Activated CD4-positive, alpha-beta memory T cell treated with anti-CD3 and anti-CD28 coated beads for 36 hours (primary cell): ENCODE measurements around the gene MSRB1. TPM values are rescaled to one million over a fixed set of nuclear protein-coding genes. Genes with fewer than 3 reads are reported as not detected.
"Not testable (repeated sequence)": the region's sequence is repeated elsewhere in the genome, so short reads cannot be mapped to it uniquely, and the experiment has no call there.

Source experiments
- CTCF ChIA-PET: fragments of 350-600 bp; sonication (Branson Sonifier 250); formaldehyde crosslinking; loops from one replicate; lab custom pipeline; 2021; ENCODE audit warnings: antibody characterized with exemption, inconsistent platforms; lab: Charles Lee
- POLR2A ChIA-PET: fragments of 350-600 bp; sonication (Branson Sonifier 250); formaldehyde crosslinking; loops from one replicate; lab custom pipeline; 2021; ENCODE audit warnings: antibody characterized with exemption; lab: Charles Lee
- DNase-seq: peaks from one replicate; pipeline ENCODE4 v3.0.0-alpha.2; 2020
- H3K27ac Mint-ChIP-seq: one replicate; pipeline ENCODE4 v1.8.0; 2021; ENCODE audit warnings: mixed read lengths
- H3K27me3 Mint-ChIP-seq: one replicate; pipeline ENCODE4 v1.8.0; 2021; ENCODE audit warnings: mixed read lengths
- H3K36me3 Mint-ChIP-seq: one replicate; pipeline ENCODE4 v1.8.0; 2021; ENCODE audit warnings: mixed read lengths
- H3K4me1 Mint-ChIP-seq: one replicate; pipeline ENCODE4 v1.8.0; 2021; ENCODE audit warnings: low read depth, mixed read lengths
- H3K4me3 Mint-ChIP-seq: one replicate; pipeline ENCODE4 v1.8.0; 2021; ENCODE audit warnings: mild to moderate bottlenecking, mixed read lengths
- H3K9me3 Mint-ChIP-seq: one replicate; pipeline ENCODE4 v1.8.0; 2021; ENCODE audit warnings: mixed read lengths
- intact Hi-C: fragments of 100-400 bp; cut with micrococcal nuclease; formaldehyde crosslinking; loops from one replicate; pipeline ENCODE4 v1.15.1; 2023
- total RNA-seq, 2 experiments: library from RNA; stranded (reverse); gene quantifications; one replicate each; pipeline ENCODE4 v1.2.3, GENCODE V29; 2021

MSRB1 gene
- total RNA-seq, 2 experiments from 2014 or later, result 20.7 to 23.6 TPM

GRCh38 chr16:1958715-1959268 lies 15.8 kb upstream of the MSRB1 start:
- Mint-ChIP-seq H3K9me3 (no peaks in the 10 kb centered on the region), H3K4me1 (peaks cover 39% of the 10 kb centered on the region), H3K27ac (peak overlapping the region; percentile 86), H3K4me3 (peak overlapping the region; percentile 96), H3K27me3 (peaks cover 1% of the 10 kb centered on the region), H3K36me3 (peaks cover 33% of the 10 kb centered on the region)
- ChIA-PET POLR2A (interaction anchor here (3.2 kb wide), 1 partner anchor 196 kb away, joined by 10 read pairs; the partner anchor contains the start of gene TRAF7), CTCF (interaction anchor here (1.4 kb wide), 1 partner anchor 15 kb away, joined by 6 read pairs; the partner anchor contains the start of gene MSRB1)
- DNase-seq, result no peak
- intact Hi-C loops, result loop anchor here (1.0 kb wide), 2 partner anchors 15 to 34 kb away; partner anchors contain the start of gene MSRB1

- Mint-ChIP-seq H3K4me1 (peaks cover 34% of the 10 kb centered on the region), H3K36me3 (peaks cover 26% of the 10 kb centered on the region)
- H3K4me3 Mint-ChIP-seq, CTCF ChIA-PET, H3K27ac Mint-ChIP-seq, intact Hi-C loops, DNase-seq, H3K27me3 Mint-ChIP-seq, H3K9me3 Mint-ChIP-seq: not testable (repeated sequence)
- POLR2A ChIA-PET, result interaction anchor here (0.7 kb wide), 1 partner anchor 176 kb away, joined by 3 read pairs; the partner anchor contains the start of genes NUBP2 and SPSB3
Observed at GRCh38 chr16:1958143-1958491, 15.1 kb upstream of the MSRB1 start.

- H3K27me3 Mint-ChIP-seq, DNase-seq, H3K27ac Mint-ChIP-seq, H3K4me3 Mint-ChIP-seq, H3K9me3 Mint-ChIP-seq, CTCF ChIA-PET, intact Hi-C loops: not testable (repeated sequence)
- H3K36me3 Mint-ChIP-seq, result peaks cover 21% of the 10 kb centered on the region
- POLR2A ChIA-PET, result interaction anchor here (0.7 to 0.8 kb wide), 2 partner anchors 11 to 175 kb away, joined by 3 to 4 read pairs; partner anchors contain the start of genes NUBP2 and SPSB3
- H3K4me1 Mint-ChIP-seq, result peaks cover 29% of the 10 kb centered on the region
Observed at GRCh38 chr16:1957434-1958142, 14.6 kb upstream of the MSRB1 start.

GRCh38 chr16:1953734-1954133 lies 10.7 kb upstream of the MSRB1 start:
- Mint-ChIP-seq H3K4me3 (no peak overlapping the region), H3K27ac (no peak overlapping the region), H3K36me3 (no peaks in the 10 kb centered on the region), H3K9me3 (no peaks in the 10 kb centered on the region), H3K4me1 (peaks cover 3% of the 10 kb centered on the region), H3K27me3 (peaks cover 1% of the 10 kb centered on the region)
- intact Hi-C loops, result no loop called here
- POLR2A ChIA-PET, result interaction anchor here (3.6 kb wide), 1 partner anchor 11 kb away, joined by 12 read pairs; the partner anchor contains the start of gene RPS2
- no peak for DNase-seq
- CTCF ChIA-PET, result no interaction called here

GRCh38 chr16:1950559-1950958 lies 7.6 kb upstream of the MSRB1 start:
- POLR2A ChIA-PET, result interaction anchor here (3.6 kb wide), 1 partner anchor 14 kb away, joined by 12 read pairs; the partner anchor contains the start of gene RPS2
- no peak overlapping the region for H3K27ac Mint-ChIP-seq
- intact Hi-C loops, result no loop called here
- H3K27me3 Mint-ChIP-seq, result no peaks in the 10 kb centered on the region
- DNase-seq, result no peak
- no peak overlapping the region for H3K4me3 Mint-ChIP-seq
- no peaks in the 10 kb centered on the region for H3K9me3 Mint-ChIP-seq
- CTCF ChIA-PET, result no interaction called here
- peaks cover 3% of the 10 kb centered on the region for H3K4me1 Mint-ChIP-seq
- no peaks in the 10 kb centered on the region for H3K36me3 Mint-ChIP-seq

GRCh38 chr16:1950047-1950446 lies 7.0 kb upstream of the MSRB1 start:
- H3K4me3 Mint-ChIP-seq, result no peak overlapping the region
- no peak overlapping the region for H3K27ac Mint-ChIP-seq
- H3K36me3 Mint-ChIP-seq, result no peaks in the 10 kb centered on the region
- intact Hi-C loops, result no loop called here
- ChIA-PET CTCF (no interaction called here), POLR2A (interaction anchor here (3.6 kb wide), 1 partner anchor 15 kb away, joined by 12 read pairs; the partner anchor contains the start of gene RPS2)
- H3K9me3 Mint-ChIP-seq, result no peaks in the 10 kb centered on the region
- peaks cover 3% of the 10 kb centered on the region for H3K4me1 Mint-ChIP-seq
- DNase-seq, result no peak
- no peaks in the 10 kb centered on the region for H3K27me3 Mint-ChIP-seq

GRCh38 chr16:1949507-1949906 lies 6.5 kb upstream of the MSRB1 start:
- H3K27ac Mint-ChIP-seq, result no peak overlapping the region
- intact Hi-C loops, result no loop called here
- peaks cover 6% of the 10 kb centered on the region for H3K4me1 Mint-ChIP-seq
- H3K27me3 Mint-ChIP-seq, result no peaks in the 10 kb centered on the region
- H3K9me3 Mint-ChIP-seq, result no peaks in the 10 kb centered on the region
- no peak for DNase-seq
- H3K36me3 Mint-ChIP-seq, result no peaks in the 10 kb centered on the region
- ChIA-PET POLR2A (no interaction called here), CTCF (no interaction called here)
- no peak overlapping the region for H3K4me3 Mint-ChIP-seq

GRCh38 chr16:1947369-1947670 lies 4.3 kb upstream of the MSRB1 start:
- Mint-ChIP-seq H3K9me3 (no peaks in the 10 kb centered on the region), H3K4me3 (no peak overlapping the region), H3K27me3 (no peaks in the 10 kb centered on the region), H3K4me1 (peaks cover 13% of the 10 kb centered on the region), H3K27ac (no peak overlapping the region), H3K36me3 (no peaks in the 10 kb centered on the region)
- DNase-seq, result no peak
- ChIA-PET CTCF (no interaction called here), POLR2A (no interaction called here)
- intact Hi-C loops, result no loop called here

GRCh38 chr16:1946495-1947368 lies 3.7 kb upstream of the MSRB1 start:
- no peak overlapping the region for H3K4me3 Mint-ChIP-seq
- H3K4me1 Mint-ChIP-seq, result peaks cover 19% of the 10 kb centered on the region
- no peaks in the 10 kb centered on the region for H3K36me3 Mint-ChIP-seq
- no peak overlapping the region for H3K27ac Mint-ChIP-seq
- no peaks in the 10 kb centered on the region for H3K9me3 Mint-ChIP-seq
- POLR2A ChIA-PET, result interaction anchor here (0.8 to 1.4 kb wide), 3 partner anchors 10 to 18 kb away, joined by 3 to 5 read pairs (median 4); partner anchors contain the start of gene RPS2
- DNase-seq, result no peak
- no peaks in the 10 kb centered on the region for H3K27me3 Mint-ChIP-seq
- CTCF ChIA-PET, result interaction anchor here (1.2 kb wide), 1 partner anchor 193 kb away, joined by 4 read pairs; no protein-coding TSS in a partner anchor
- intact Hi-C loops, result no loop called here

- POLR2A ChIA-PET, result interaction anchor here (0.8 to 1.4 kb wide), 3 partner anchors 11 to 19 kb away, joined by 3 to 5 read pairs (median 4); partner anchors contain the start of gene RPS2
- Mint-ChIP-seq H3K9me3 (no peaks in the 10 kb centered on the region), H3K4me1 (peaks cover 25% of the 10 kb centered on the region), H3K4me3 (no peak overlapping the region), H3K36me3 (no peaks in the 10 kb centered on the region), H3K27ac (no peak overlapping the region), H3K27me3 (no peaks in the 10 kb centered on the region)
- CTCF ChIA-PET, result interaction anchor here (1.2 kb wide), 1 partner anchor 194 kb away, joined by 4 read pairs; no protein-coding TSS in a partner anchor
- DNase-seq, result no peak
- intact Hi-C loops, result no loop called here
Observed at GRCh38 chr16:1945559-1946391, 2.8 kb upstream of the MSRB1 start.

- Mint-ChIP-seq H3K4me1 (peaks cover 25% of the 10 kb centered on the region), H3K9me3 (no peaks in the 10 kb centered on the region), H3K27ac (no peak overlapping the region), H3K36me3 (no peaks in the 10 kb centered on the region), H3K4me3 (peak overlapping the region; percentile 88), H3K27me3 (no peaks in the 10 kb centered on the region)
- ChIA-PET CTCF (interaction anchor here (1.9 kb wide), 1 partner anchor 15 kb away, joined by 6 read pairs; the partner anchor contains the start of gene NDUFB10), POLR2A (no interaction called here)
- no peak for DNase-seq
- intact Hi-C loops, result no loop called here
Observed at GRCh38 chr16:1944612-1945199, 1.7 kb upstream of the MSRB1 start.
